Astrocyte of the cerebellum (primary cell): ENCODE measurements around the gene FAF2.

Experiments used
- DNase-seq: peaks from one replicate; pipeline ENCODE4 v3.0.0-alpha.2; 2011; ENCODE audit warnings: low read depth
- H3K4me3 ChIP-seq: 2 replicates; pipeline ENCODE4 v1.5.1; 2011; ENCODE audit warnings: mild to moderate bottlenecking, low read depth, low read length, moderate library complexity
- in situ Hi-C: cut with HindIII; loops from 2 replicates; pipeline ENCODE4 v1.10.0; 2017; ENCODE audit warnings: low sequenced_read_pairs
- TF ChIP-seq, protein P1 (sequence below): IDR thresholded peaks from 2 replicates; pipeline ENCODE4 v1.5.1; 2012; ENCODE audit warnings: low read length, low read depth, moderate library complexity, mild to moderate bottlenecking; ENCODE audit errors: missing control alignments

The FAF2 gene, protein sequence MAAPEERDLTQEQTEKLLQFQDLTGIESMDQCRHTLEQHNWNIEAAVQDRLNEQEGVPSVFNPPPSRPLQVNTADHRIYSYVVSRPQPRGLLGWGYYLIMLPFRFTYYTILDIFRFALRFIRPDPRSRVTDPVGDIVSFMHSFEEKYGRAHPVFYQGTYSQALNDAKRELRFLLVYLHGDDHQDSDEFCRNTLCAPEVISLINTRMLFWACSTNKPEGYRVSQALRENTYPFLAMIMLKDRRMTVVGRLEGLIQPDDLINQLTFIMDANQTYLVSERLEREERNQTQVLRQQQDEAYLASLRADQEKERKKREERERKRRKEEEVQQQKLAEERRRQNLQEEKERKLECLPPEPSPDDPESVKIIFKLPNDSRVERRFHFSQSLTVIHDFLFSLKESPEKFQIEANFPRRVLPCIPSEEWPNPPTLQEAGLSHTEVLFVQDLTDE

DNA sequence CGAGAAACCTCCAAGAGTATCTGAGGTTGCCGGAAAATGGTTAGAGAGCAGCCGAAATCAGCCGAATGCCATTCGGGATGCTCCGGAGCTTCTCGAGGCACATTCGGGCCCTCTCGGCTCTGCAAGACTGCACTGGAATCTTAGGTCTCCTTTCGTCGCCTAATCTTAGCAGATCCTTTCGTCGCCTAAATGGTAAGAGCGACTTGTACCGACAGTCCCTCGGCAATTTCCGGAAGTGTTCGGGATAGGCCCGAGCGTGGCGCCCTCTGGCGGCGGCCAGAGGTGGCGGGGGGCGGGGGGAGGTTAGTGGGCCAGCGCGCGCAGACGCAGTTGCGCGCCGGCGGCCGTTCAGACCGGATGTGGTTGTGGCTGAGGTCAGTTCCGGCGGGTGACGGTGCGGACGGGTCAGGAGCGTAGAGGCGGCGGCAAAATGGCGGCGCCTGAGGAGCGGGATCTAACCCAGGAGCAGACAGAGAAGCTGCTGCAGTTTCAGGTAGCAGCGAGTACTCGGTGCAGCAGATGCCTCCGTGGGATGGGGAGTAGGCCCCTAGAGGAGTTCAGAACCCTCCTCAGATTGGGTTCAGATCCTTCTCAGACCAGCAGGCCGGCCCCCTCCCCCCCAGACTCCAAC lies at the start of gene FAF2:
FAF2 (plus strand) TSS at position 408 of the 631 bp plus-strand sequence; CDS start at position 431, 23 bp downstream.
- in situ Hi-C loops, result no loop called here
- DNase-seq, result peak; percentile 99
- peak within 1 kb of the TSS; percentile 99 for H3K4me3 ChIP-seq
- TF ChIP-seq, protein P1, sequence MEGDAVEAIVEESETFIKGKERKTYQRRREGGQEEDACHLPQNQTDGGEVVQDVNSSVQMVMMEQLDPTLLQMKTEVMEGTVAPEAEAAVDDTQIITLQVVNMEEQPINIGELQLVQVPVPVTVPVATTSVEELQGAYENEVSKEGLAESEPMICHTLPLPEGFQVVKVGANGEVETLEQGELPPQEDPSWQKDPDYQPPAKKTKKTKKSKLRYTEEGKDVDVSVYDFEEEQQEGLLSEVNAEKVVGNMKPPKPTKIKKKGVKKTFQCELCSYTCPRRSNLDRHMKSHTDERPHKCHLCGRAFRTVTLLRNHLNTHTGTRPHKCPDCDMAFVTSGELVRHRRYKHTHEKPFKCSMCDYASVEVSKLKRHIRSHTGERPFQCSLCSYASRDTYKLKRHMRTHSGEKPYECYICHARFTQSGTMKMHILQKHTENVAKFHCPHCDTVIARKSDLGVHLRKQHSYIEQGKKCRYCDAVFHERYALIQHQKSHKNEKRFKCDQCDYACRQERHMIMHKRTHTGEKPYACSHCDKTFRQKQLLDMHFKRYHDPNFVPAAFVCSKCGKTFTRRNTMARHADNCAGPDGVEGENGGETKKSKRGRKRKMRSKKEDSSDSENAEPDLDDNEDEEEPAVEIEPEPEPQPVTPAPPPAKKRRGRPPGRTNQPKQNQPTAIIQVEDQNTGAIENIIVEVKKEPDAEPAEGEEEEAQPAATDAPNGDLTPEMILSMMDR, result peak; percentile 98

DNA sequence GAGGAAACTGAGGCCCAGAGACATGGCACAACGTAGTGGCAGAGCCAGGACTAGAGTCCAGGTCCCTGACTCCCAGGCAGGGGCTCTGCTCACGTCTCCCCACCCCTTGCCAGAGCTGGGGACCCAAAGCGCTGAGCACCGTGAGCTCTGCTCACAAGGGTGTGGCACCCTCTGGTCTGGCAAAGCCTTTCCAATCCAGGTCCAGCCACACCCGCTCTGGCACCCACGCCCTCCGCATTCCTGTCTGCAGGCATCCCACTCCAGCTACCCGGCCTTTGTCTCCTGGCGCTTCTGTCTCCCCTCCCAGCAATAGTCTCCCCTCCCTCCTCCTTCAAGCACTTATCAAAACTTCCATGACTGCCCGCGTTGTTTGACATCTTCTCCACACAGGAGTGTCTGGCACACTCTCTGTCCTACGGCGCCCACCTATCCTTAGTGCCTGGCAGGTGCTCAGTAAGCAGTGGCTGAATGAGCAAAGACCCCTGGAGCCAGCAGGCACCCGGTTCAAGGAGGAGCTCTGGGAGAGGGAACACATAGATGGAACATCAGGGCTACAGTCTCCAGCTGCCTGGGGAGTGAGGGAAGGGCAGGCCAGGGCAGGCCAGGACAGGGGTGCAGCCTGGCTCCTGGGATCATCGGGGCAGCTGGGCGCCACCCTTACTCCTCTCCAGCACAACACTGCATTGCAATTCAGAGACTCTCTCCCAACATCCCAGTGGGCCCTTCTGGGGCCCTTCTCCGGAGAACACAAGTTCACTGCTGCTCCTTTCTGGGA lies 47.6 kb upstream of the FAF2 start:
- no peak overlapping the region for H3K4me3 ChIP-seq
- in situ Hi-C loops, result no loop called here
- DNase-seq, result no peak
- TF ChIP-seq, protein P1, result no peak

DNA sequence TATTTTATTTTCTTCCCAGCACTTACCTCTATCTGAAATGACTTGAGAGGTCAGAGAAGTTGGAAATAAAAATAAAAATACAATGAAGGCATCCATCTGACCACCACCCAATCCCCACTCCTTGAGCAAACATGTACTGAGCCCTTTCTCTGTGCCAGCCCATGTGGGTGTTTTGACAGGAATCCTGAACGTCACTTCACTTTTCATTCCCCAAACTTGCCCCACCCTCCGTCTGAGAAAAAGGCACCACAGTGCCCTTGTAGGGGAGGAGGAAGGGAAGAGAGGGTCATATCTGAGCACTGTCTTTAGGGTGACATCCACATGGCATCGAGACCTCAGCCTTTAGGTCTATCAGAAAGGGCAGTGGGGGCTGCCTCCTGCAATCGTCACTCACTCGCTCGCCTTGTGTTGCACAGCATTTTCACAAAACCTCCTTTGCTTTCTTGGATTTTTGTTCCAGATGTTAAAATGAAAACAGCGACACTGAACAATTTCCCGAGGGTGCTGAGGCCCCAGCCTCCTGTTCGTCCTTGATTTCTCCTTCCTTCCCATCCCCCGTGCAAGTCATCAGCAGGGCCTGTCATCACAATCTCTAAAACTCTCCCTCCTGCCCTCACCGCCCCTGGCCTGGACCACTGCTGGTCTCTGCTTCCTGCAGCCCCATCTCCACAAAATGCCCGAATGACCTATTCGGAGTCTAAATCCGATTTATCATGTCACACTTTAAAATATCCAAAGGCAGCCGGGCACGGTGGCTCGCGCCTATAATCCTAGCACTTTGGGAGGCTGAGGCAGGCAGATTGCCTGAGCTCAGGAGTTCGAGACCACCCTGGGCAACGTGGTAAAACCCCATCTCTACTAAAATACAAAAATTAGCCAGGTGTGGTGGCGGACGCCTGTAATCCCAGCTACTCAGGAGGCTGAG lies 46.6 kb upstream of the FAF2 start:
- TF ChIP-seq, protein P1, result no peak
- no peak overlapping the region for H3K4me3 ChIP-seq
- in situ Hi-C loops, result no loop called here
- DNase-seq, result no peak

DNA sequence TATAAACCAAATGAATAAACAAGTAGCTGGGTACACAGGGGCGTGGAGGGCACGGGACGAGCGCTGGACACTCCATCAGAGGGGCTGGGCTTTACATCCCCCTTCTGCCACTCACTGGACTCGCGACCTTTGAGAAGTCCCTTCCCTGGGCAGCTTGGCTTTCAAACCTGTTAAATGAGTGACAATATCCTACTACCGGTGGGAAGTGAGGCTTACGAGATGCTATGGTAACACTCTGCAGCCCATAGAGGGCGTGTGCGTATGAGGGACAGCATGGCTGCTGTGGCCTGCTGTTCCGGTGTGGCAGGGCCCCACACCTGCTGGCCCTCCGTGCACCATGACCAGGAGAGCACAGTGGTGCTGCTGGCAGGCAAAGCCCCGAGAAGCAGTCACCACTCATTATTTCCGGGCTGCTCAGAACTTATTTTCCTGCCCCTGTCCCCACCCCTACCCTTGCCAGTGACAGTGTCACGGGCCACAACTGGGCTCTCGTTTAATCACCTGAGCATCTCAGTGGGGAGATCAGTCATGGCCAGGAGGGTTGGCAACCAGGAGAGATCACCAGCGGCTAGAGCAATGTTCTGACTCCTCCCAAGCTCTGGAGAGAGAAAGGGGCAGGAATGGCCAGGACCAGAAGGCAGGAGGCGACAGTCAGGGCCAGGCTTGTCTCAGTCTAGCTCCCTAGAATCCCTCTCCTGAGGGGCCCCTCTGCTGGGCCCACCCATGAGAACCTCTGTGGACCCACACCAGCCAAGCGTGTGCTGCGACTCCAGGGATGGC lies 42.3 kb upstream of the FAF2 start:
- in situ Hi-C loops, result no loop called here
- TF ChIP-seq, protein P1, result no peak
- no peak for DNase-seq
- H3K4me3 ChIP-seq, result no peak overlapping the region

DNA sequence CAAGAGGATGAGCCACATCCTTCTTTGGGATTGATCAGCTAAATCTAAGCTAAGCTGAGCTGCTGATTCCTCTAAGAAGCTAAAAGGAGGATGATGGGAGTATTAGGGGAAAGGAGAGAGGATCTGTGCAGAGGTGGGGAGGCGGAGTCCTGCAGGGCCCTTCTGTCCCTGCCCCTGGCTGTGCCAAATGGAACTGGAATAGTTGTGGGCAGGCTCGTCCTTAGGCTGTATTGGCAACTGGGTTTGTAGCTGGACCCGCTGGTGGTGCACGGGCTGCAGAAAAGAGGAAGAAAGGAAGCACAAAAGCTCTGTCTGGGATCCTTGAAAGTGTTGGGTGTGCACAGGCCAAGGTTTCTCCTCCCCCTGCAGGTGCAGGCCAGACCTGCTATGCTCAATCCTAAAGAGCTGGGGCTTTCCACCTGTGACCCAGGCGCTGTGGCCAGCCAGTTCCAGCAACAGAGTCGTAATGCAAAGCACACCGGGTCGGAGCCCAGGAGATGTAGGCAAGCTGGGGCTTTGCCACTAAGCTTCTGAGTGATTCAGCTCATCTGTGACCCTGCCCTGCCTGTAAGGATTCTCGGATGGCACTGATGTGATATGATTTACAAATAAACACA lies 41.6 kb upstream of the FAF2 start:
- TF ChIP-seq, protein P1, result no peak

More for the DNA sequence above, 41.6 kb upstream of the FAF2 start:
- H3K4me3 ChIP-seq, result no peak overlapping the region
- no peak for DNase-seq
- in situ Hi-C loops, result no loop called here
